ENCODE results near the gene CMBL. TPM values are rescaled to one million over a fixed set of nuclear protein-coding genes. Genes with fewer than 3 reads are reported as not detected.
"Not testable (repeated sequence)": the region's sequence is repeated elsewhere in the genome, so short reads cannot be mapped to it uniquely, and the experiment has no call there.

Gene CMBL
- total RNA-seq, 1 donor from 2014 or later: 50.4 TPM

DNA sequence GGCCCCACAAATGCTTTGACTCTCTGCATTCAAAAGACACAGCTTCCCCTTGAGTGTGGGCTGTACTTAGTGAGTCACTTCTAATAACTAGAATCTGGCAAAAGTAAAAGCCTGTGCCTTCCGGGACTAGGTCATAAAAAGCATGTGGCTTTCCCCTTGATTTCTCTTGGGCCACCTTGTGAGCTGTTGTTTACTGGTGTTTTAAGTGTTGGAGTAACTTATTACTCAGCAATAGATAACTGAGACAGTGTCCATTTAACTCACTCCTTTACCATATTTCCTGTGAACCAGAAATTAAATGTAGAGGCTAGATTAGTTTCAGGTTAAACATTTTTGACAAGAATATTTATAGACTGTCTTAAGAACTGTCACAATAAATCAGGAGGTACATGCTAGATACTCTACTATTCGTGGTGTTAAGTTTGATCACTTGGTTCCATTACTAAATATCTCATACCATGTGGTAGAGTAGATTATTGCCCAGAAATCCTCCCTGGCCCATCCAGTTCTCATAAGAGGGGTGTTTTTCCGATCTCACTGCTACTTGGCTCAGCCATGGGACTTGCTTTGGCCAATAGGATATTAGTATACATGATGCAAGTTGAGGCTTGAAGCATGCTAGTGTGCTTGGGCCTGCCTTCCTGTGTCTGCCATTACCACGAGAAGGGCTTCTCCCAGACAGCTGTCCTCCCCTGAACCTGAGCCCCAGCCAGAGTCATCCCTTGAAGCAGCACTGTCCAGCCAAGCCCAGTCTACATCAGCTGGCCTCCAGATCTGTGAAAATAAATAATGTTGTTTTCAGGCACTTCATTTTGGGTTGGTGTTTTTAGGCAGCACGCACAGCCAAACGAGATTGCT, 10.4 kb upstream of the CMBL start:
- Histone ChIP-seq H3K4me3 (no peak overlapping the region), H3K36me3 (no peaks in the 10 kb centered on the region), H3K27me3 (ENCODE audit: low read depth) (no peaks in the 10 kb centered on the region), H3K27ac (replicated peaks) (no peak overlapping the region), H3K4me1 (no peaks in the 10 kb centered on the region), H3K9me3 (replicated peaks) (no peaks in the 10 kb centered on the region)
- TF ChIP-seq, protein P1, sequence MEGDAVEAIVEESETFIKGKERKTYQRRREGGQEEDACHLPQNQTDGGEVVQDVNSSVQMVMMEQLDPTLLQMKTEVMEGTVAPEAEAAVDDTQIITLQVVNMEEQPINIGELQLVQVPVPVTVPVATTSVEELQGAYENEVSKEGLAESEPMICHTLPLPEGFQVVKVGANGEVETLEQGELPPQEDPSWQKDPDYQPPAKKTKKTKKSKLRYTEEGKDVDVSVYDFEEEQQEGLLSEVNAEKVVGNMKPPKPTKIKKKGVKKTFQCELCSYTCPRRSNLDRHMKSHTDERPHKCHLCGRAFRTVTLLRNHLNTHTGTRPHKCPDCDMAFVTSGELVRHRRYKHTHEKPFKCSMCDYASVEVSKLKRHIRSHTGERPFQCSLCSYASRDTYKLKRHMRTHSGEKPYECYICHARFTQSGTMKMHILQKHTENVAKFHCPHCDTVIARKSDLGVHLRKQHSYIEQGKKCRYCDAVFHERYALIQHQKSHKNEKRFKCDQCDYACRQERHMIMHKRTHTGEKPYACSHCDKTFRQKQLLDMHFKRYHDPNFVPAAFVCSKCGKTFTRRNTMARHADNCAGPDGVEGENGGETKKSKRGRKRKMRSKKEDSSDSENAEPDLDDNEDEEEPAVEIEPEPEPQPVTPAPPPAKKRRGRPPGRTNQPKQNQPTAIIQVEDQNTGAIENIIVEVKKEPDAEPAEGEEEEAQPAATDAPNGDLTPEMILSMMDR (IDR thresholded peaks at IDR 0.05; ENCODE audit: borderline replicate concordance): no peak
- DNase-seq: no peak
- intact Hi-C loops (cut with micrococcal nuclease): no loop called here

DNA sequence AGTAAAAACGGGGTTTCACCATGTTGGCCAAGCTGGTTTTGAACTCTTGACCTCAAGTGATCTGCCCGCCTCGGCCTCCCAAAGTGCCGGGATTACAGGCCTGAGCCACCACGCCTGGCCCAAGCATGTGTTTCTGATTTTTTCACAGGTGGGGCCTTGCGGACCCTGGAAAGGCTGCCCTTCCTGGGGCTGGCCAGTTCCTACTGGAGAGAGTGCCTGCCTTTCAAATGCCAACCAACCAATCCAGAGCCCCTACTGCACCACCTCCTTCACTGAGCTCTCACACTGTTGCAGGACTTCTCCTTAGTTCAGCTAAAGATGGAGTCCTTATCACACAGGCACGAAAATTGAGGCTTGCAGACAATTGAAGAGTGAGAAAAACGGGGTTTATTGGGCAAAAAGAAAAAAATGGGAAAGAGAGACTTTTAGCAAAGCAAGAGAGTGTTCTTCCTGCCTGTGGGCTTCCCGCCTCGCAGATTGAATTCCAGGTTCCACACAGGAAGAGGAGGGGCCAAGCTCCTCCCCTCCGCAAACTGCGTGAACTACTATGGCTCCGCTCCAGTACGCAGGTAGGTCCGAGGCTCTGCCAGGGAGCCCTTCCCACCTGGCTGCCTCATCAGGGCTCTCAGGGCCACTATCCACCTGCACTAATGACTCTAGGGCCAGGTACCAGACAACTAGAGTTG, 8.3 kb upstream of the CMBL start:
- DNase-seq: no peak
- no peak overlapping the region for H3K4me3 ChIP-seq
- intact Hi-C loops (cut with micrococcal nuclease): no loop called here
- no peaks in the 10 kb centered on the region for H3K27me3 ChIP-seq (ENCODE audit: low read depth)
- no peaks in the 10 kb centered on the region for H3K36me3 ChIP-seq
- TF ChIP-seq, protein P1 (IDR thresholded peaks at IDR 0.05; ENCODE audit: borderline replicate concordance): no peak
- no peak overlapping the region for H3K27ac ChIP-seq (replicated peaks)
- no peaks in the 10 kb centered on the region for H3K4me1 ChIP-seq
- no peaks in the 10 kb centered on the region for H3K9me3 ChIP-seq (replicated peaks)

DNA sequence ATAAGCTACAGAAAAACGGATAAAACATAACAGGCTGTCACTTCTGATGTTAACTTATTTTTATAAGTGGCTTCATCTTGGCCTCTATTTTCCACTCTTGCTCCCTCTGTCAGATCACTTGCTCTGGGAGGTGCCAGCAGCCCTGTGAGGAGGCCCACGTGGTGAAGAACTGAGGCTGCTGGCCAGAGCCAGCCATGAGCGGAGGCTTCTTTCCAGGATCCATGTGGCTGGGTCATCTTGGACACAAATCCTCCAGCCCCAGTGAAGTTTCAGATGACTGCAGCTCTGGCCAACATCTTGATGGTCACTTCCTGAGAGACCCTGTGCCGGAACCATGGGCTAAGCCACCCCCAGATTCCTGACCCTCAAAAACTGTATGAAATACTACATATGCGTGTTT, 7.5 kb upstream of the CMBL start:
- Histone ChIP-seq H3K36me3 (no peaks in the 10 kb centered on the region), H3K9me3 (replicated peaks) (no peaks in the 10 kb centered on the region), H3K4me3 (no peak overlapping the region), H3K27ac (replicated peaks) (no peak overlapping the region), H3K27me3 (ENCODE audit: low read depth) (no peaks in the 10 kb centered on the region), H3K4me1 (no peaks in the 10 kb centered on the region)
- intact Hi-C loops (cut with micrococcal nuclease): no loop called here
- TF ChIP-seq, protein P1 (IDR thresholded peaks at IDR 0.05; ENCODE audit: borderline replicate concordance): no peak
- no peak for DNase-seq

DNA sequence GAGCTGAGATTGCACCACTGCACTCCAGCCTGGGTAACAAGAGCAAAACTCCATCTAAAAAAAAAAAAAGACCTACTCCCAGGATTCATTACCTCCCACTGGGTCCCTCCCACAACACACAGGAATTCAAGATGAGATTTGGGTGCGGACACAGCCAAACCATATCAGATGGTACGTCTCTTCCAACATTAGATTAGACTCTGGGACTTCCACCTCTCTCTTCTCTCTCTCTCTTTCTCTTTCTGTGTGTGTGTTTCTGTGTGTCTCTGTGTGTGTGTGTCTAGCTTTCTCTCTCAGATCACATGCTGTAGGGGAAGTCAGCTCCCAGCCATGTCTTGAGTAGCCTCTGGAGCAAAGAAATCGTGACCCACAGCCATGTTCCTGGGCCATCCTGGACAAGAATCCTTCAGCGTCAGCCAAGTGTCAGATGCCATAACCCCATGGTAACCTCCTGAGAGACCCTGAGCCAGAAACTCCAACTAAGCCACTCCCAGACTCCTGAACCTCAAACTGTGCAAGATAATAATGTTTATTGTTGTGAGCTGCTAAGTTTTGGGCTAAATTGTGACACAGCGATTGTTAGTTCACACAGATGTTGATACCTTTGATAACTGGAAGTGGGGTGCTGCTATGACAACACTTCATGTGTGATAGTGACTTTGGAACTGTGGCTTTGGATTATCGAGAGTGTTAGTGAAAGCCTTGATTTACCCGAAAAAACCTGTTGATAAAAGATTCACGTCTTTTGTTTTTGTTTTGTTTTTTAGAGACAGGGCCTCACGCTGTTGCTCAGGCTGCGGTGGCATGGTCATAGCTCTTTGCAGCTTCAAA, 4.1 kb upstream of the CMBL start:
- Histone ChIP-seq H3K27ac (replicated peaks) (no peak overlapping the region), H3K4me1 (peaks cover 10% of the 10 kb centered on the region), H3K9me3 (replicated peaks) (no peaks in the 10 kb centered on the region), H3K4me3 (no peak overlapping the region), H3K36me3 (no peaks in the 10 kb centered on the region), H3K27me3 (ENCODE audit: low read depth) (no peaks in the 10 kb centered on the region)
- DNase-seq: no peak
- TF ChIP-seq, protein P1 (IDR thresholded peaks at IDR 0.05; ENCODE audit: borderline replicate concordance): no peak
- intact Hi-C loops (cut with micrococcal nuclease): no loop called here

DNA sequence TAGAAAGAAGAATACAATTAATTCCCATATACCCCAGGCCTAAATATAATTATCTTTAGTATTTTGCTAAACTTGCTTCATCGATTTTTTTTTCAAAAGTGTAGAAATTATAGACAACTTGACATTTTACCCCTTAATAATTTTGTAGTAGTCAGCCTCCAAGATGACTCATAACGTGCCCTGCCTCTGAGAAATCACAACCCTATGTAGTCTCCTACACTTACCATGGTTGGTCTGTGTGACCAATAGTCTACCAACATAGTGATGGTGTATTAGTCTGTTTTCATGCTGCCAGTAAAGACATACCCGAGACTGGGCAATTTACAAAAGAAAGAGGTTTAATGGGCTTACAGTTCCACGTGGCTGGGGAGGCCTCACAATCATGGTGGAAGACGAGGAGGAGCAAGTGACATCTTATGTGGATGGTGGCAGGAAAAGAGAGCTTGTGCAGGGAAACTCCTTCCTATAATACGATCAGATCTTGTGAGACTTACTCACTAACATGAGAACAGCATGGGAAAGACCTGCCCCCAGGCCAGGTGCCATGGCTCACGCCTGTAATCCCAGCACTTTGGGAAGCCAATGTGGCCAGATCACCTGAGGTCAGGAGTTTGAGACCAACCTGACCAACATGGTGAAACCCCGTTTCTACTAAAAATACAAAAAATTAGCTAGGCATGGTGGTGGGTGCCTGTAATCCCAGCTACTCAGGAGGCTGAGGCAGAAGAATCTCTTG, 3.3 kb upstream of the CMBL start:
- H3K9me3 ChIP-seq (replicated peaks); H3K27ac ChIP-seq (replicated peaks); H3K4me3 ChIP-seq; DNase-seq; H3K27me3 ChIP-seq (ENCODE audit: low read depth); H3K36me3 ChIP-seq; intact Hi-C loops (cut with micrococcal nuclease): not testable (repeated sequence)
- H3K4me1 ChIP-seq: peaks cover 18% of the 10 kb centered on the region

All from left ventricle myocardium inferior (tissue), 1 donor.